HG02884 (cell line): ENCODE measurements around the gene TPI1.
A peak's percentile ranks its signal among the peaks of the same experiment; 100 is the strongest.
"Not testable (repeated sequence)": the region's sequence is repeated elsewhere in the genome, so short reads cannot be mapped to it uniquely, and the experiment has no call there.

Experiments used
- ATAC-seq: cut with Tn5 transposase; IDR thresholded peaks from one replicate; pipeline ENCODE4 v1.9.1; 2021; ENCODE audit warnings: mild to moderate bottlenecking, moderate library complexity; ENCODE audit not compliant: unreplicated experiment

TPI1 gene

GRCh38 chr12:6846316-6846869 lies 20.9 kb upstream of the TPI1 start:
- ATAC-seq = no peak

GRCh38 chr12:6847676-6848075 lies 19.7 kb upstream of the TPI1 start:
- ATAC-seq = no peak

DNA sequence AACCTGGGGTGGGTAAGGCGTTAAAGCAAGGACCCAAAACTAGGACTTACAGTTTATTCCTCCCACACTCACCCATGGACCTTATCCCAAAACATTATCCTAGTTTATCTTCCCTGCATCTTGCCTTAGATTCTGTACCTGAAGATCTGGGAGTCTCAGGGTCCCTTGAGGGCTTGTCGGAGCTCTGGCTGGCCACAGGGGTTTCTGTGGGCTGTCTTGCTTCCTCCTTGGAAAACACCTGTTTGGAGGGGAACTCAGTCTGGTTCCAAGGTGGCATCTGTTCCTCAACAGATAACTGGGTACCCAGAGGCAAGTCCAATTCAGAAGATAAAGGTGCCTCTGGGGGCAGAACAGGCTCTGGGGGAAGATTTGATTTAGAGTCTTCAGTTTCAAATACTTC lies 17.9 kb upstream of the TPI1 start:
- no peak for ATAC-seq

GRCh38 chr12:6849976-6850560 lies 17.3 kb upstream of the TPI1 start:
- ATAC-seq = no peak

DNA sequence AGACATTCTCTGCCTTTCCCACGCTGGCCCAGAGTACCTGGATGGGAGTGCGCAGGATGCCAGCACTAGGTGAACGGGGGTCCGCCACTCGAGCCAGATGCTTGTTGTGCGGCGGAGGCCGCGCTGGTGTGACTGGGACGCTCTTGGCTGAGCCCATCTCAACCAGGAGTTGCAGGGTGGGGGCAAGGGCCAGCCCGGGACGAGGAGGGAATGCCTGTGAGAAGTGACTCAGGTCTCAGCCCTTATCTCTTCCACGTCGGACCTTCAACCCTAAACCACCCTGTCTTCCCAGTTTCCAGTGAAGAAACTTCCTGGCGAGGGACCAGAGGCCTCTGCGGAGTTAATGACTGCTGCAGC lies 16.6 kb upstream of the TPI1 start:
- ATAC-seq = no peak

DNA sequence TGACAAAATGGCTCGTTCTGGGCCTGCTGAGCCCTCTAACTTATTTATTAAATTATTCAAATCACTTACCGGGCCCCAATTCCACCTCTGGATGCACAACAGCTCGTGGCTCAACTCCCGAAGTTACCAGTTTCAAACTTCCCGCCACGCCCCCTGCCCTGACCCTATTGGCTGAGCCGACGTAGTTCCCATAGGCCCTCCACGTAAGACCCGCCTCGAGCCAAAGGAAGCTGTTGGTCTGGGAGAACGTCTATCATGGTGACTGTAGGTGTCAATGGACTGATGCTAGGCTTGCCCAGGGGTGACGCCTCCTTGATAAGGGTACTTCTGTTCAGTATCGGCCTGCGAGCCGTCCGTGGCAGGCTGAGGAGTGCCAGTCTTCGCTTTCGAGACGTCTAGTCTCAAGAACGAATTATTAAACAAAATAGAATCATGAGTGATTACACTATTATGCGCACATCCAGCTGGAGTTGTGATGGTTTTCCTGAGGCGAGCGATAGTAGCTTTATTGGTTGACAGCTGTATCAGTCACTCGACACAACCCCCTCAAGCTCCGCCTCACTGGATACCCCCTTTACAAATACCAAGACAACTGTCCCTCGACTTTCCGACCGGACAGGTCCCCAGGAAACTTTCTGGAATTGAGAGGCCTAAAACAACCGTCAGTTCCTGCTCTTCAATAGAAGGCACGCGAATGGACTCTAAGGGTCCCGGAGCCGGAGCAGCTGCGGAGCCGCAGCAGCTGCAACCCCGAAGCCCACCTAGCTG lies 16.0 kb upstream of the TPI1 start, which contains the start of gene CDCA3:
TSS of gene CDCA3 (minus strand) at position 134 of the 768 bp plus-strand sequence. CDS start 334 bp downstream, outside the sequence.
- ATAC-seq = peak; percentile 47

- peak; percentile 68 for ATAC-seq
Observed at GRCh38 chr12:6851921-6852650, 15.2 kb upstream of the TPI1 start, which contains the start of gene USP5. Gene USP5 (plus strand): TSS chr12:6852150. CDS start chr12:6852180, 30 bp downstream.

DNA sequence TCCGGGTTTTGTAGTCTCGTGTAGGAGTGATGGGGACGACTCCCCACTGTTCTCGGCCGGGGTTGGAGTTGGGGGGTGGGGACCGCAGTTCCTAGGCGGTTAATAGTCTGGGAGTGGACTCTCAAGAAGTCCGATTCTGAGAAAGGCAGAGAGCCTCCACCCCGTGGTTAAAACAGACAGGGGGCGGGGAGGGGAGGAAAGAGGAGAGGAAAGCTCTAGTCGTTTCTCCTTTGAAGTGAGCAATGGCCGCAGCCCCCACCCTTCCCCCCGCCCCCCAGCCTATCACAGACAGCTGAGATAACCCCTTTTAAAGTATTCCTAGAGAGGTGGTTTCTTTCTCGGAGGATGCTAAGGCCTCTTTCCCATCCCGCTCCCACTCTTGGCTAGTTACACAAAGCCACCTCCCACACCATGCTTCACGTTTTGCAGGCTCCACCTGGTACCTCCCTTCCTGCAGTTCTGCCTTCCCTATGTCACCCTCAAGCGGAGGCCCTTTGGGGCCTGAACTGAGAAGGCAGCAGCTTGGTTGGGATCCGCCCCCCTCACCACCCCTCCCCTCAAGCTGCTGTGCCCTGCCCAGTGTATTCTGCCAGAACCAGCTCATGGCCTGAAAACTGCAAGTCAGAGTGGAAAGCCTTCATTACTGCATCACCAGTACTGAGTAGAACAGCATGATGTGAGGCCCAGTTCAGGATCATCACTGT lies 14.5 kb upstream of the TPI1 start:
- ATAC-seq = no peak

GRCh38 chr12:6853626-6854025 lies 13.7 kb upstream of the TPI1 start:
- ATAC-seq = no peak

DNA sequence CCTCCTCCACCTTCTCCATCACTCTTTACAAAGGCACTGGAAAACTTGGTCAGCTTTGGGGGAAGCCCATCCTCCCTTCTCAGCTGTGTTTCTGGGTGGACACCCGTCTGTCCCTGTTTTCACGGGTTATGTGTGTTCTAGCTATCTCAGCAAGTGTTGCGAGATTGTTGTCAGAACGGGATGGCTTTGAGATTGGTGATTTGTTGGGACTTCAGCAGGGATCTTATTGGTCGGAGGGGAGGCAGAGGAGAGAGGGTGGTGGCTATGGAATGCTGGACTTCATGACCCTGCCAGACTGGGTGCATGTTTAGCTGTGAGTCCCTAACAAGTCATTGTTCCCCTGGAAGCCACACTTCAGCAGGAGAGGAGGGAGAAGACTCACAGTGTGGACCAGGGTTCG lies 13.3 kb upstream of the TPI1 start:
- ATAC-seq = no peak

GRCh38 chr12:6855322-6855721 lies 12.0 kb upstream of the TPI1 start:
- no peak for ATAC-seq

DNA sequence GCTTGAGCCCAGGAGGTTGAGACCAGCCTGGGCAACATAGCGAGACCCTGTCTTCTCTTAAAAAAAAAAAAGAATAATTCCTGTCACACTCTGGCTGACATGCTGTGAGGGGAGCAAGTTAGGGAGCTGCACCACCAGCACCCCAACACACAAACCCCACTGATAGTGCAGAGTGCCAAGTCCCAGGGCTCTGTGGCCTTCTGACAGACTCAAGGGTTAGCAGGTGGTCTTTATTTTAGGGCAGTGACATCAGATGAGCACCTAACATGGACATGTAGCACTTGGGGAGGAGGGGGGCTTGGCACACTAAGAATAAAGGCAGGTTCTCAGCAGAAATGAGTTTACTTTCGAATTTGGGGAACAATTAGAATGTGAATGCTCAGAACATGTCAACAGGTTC lies 8.5 kb upstream of the TPI1 start:
- ATAC-seq = no peak

DNA sequence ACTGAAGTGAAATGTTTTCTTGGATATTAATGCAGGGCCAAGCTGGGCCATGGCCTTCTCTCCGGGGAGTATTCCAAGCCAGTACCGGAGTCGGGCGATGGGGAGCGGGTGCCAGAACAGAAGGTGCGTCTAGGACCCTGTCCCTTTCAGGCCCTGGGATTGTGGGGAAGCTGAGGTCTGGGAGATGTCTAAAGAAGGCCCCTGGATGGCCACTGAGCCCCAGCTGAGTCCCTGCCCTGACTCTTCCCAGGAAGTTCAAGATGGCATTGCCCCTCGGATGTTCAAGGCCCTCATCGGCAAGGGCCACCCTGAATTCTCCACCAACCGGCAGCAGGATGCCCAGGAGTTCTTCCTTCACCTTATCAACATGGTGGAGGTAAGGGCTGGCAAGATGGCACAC lies 7.2 kb upstream of the TPI1 start:
- ATAC-seq = no peak

GRCh38 chr12:6860942-6861341 lies 6.4 kb upstream of the TPI1 start:
- no peak for ATAC-seq

- no peak for ATAC-seq
Observed at GRCh38 chr12:6861391-6861790, 5.9 kb upstream of the TPI1 start.

DNA sequence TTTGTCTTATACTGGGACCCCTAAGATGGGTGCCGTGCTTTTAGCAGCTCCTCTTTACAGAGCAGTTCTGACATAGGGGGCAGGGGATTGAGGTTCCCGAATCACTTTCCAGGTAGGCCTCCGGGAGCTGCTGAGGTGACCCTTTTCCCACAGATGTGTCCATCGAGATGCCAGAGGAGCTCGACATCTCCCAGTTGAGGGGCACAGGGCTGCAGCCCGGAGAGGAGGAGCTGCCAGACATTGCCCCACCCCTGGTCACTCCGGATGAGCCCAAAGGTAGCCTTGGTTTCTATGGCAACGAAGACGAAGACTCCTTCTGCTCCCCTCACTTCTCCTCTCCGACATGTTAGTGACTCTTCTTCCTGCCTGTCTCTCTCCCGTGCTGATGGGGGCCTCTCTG lies 4.3 kb upstream of the TPI1 start:
- ATAC-seq = no peak

DNA sequence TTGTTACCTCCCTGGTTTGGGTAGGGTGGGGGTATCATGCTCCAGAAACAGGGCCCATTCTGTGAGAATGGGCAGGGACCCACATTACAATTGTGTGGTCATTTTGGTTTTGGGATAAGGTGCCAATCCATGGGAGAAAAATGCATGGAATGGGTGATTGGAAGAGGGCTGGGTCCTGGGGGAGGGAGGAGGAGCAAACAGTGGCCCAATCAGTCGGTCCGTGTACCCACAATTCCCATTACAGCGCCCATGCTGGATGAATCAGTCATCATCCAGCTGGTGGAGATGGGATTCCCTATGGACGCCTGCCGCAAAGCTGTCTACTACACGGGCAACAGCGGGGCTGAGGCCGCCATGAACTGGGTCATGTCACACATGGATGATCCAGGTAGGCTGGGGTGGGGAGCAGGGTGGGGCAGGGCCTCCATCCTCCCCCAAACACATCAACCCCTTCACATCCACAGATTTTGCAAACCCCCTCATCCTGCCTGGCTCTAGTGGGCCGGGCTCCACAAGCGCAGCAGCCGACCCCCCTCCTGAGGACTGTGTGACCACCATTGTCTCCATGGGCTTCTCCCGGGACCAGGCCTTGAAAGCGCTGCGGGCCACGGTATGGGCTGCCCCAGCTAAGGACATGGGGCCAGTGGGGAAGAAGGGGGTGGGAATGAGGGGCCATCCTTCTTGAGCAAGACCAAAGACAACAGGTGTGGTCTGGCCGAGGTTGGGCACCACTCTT lies 3.6 kb upstream of the TPI1 start:
- ATAC-seq = no peak

GRCh38 chr12:6865307-6865706 lies 2.0 kb upstream of the TPI1 start:
- not testable (repeated sequence) for ATAC-seq

DNA sequence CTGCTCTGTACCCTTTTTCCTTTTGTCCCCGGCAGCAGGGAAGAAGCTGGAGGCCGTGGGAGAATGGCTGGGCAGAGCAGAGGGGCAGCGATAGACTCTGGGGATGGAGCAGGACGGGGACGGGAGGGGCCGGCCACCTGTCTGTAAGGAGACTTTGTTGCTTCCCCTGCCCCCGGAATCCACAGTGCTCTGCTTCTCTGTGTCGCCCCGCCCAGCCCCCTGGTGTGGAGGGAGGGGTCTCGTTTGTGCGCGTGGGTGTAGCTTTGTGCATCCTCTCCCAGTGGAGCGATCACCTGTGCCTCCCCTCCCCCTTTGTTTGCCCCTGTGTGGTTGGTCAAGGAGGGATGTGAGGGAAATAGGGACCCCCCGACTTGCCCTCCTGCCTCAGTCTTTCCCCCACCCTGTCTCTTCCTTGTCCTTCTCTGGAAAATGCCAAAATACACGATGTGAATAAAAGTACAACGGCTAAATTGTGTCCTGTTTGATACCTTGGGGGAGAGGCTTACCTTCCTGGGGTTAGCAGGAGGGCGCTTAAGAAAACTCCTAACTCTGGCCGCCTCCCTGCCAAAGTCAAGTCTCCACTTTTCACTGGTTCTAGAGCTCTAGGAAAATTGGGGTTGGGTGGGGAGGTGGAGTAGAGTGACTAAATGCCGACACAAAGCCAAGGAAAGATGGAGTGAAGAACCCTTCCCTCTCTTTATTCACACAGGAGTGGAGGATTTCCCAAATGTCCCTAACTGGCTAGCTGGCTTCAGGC lies 990 bp upstream of the TPI1 start:
- ATAC-seq = no peak
